CD4-positive, alpha-beta memory T cell (primary cell): ENCODE data around the gene HDAC7. TPM values are rescaled to one million over a fixed set of nuclear protein-coding genes. Genes with fewer than 3 reads are reported as not detected.

Source experiments
- CTCF ChIA-PET: fragments of 350-600 bp; sonication (Branson Sonifier 250); formaldehyde crosslinking; loops from one replicate; lab custom pipeline; 2021; ENCODE audit warnings: inconsistent platforms; ENCODE audit not compliant: partially characterized antibody; lab: Charles Lee
- POLR2A ChIA-PET: fragments of 350-600 bp; sonication (Branson Sonifier 250); formaldehyde crosslinking; loops from one replicate; lab custom pipeline; 2021; ENCODE audit not compliant: partially characterized antibody; lab: Charles Lee
- DNase-seq, 5 donors: peaks; one replicate each; pipeline versions ENCODE4 v3.0.0 to v3.0.0-alpha.2; 2020 to 2022; ENCODE audit warnings: mixed read lengths in 1 of 5
- H3K27ac ChIP-seq: one replicate; pipeline ENCODE4 v1.7.0; 2013; ENCODE audit warnings: low read depth, low read length
- H3K27me3 ChIP-seq: 2 replicates; pipeline ENCODE4 v1.7.0; 2013; ENCODE audit warnings: mild to moderate bottlenecking, low read length, moderate library complexity; ENCODE audit not compliant: insufficient read depth
- H3K36me3 ChIP-seq: 2 replicates; pipeline ENCODE4 v1.7.0; 2013; ENCODE audit warnings: mild to moderate bottlenecking, low read length, moderate library complexity; ENCODE audit not compliant: insufficient read depth
- H3K4me1 ChIP-seq: 2 replicates; pipeline ENCODE4 v1.7.0; 2013; ENCODE audit warnings: mild to moderate bottlenecking, low read length, moderate library complexity; ENCODE audit not compliant: insufficient read depth
- H3K4me3 ChIP-seq, 2 donors: one replicate each; pipeline ENCODE4 v1.7.0; 2013; ENCODE audit warnings: low read length in 2 of 2, mild to moderate bottlenecking in 1 of 2
- H3K9me3 ChIP-seq, 2 donors: one replicate each; pipeline ENCODE4 v1.7.0; 2013; ENCODE audit warnings: low read length in 2 of 2, control low read depth in 1 of 2; ENCODE audit not compliant: control insufficient read depth in 1 of 2
- H3K27ac Mint-ChIP-seq, 7 donors: one replicate each; pipeline ENCODE4 v1.8.0; 2020 to 2021; ENCODE audit warnings: mixed read lengths in 7 of 7, mild to moderate bottlenecking in 6 of 7, inconsistent platforms in 3 of 7, moderate library complexity in 3 of 7
- H3K27me3 Mint-ChIP-seq, 2 donors: one replicate each; pipeline ENCODE4 v1.8.0; 2020 to 2021; ENCODE audit warnings: mixed read lengths in 2 of 2
- H3K36me3 Mint-ChIP-seq, 2 donors: one replicate each; pipeline ENCODE4 v1.8.0; 2020 to 2021; ENCODE audit warnings: mixed read lengths in 2 of 2, inconsistent platforms in 1 of 2, mild to moderate bottlenecking in 1 of 2
- H3K4me1 Mint-ChIP-seq, 4 donors: one replicate each; pipeline ENCODE4 v1.8.0; 2020 to 2021; ENCODE audit warnings: mixed read lengths in 4 of 4, mild to moderate bottlenecking in 1 of 4
- H3K4me3 Mint-ChIP-seq, 8 donors: one replicate each; pipeline ENCODE4 v1.8.0; 2020 to 2021; ENCODE audit warnings: mixed read lengths in 8 of 8, mild to moderate bottlenecking in 7 of 8, moderate library complexity in 6 of 8, inconsistent platforms in 3 of 8
- H3K9me3 Mint-ChIP-seq, 8 donors: one replicate each; pipeline ENCODE4 v1.8.0; 2020 to 2021; ENCODE audit warnings: mixed read lengths in 8 of 8, mild to moderate bottlenecking in 5 of 8, inconsistent platforms in 3 of 8, moderate library complexity in 1 of 8
- intact Hi-C: fragments of 100-400 bp; cut with micrococcal nuclease; formaldehyde crosslinking; loops from one replicate; pipeline ENCODE4 v1.15.1; 2023
- polyA plus RNA-seq, 2 donors: library from polyadenylated mRNA; unstranded; fragments of 300-500 nt; fragmentation: Illumina TruSeq; gene quantifications; one replicate each; pipeline ENCODE4 v1.2.3, GENCODE V29; 2021
- total RNA-seq, 2 experiments: library from RNA; stranded (reverse); gene quantifications; one replicate each; pipeline ENCODE4 v1.2.3, GENCODE V29; 2021

Gene HDAC7
- total and polyA plus RNA-seq, 4 experiments from 2014 or later: 7.9 to 142 (median 83.1) TPM

DNA sequence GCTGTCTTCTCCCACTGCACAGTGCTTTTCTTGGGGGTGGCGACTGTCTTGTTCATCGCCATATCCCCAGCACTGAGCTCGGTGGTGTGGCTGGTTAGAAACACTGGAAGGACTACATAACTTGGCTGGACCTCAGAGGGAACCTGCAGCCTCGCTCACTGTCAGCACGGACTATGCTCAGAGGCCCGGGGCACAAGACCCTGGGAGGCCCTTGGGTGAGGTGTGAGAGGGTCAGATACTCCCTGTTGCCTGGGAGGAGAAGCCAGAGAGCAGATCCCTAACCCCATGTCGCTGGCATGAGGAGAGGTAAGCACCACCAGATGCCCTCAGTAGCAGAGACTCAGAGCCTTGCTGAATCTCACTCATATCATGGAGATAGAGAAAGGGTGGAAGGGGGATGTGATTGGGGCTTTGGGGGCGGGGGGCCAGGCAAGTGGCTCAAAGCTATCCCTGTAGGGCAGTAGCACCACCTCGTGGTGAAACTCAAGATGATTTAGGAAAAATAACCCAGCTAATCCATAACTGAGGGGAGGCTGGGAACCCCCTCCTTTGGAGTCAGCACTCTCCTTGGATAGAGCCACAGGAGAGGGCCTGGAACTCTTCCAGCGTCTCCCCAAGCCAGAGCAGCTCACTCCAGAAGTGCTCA, 18.7 kb upstream of the HDAC7 start:
- Histone ChIP-seq H3K4me1 (peaks cover 38% of the 10 kb centered on the region), H3K4me3 (no peak overlapping the region), H3K9me3 (no peaks in the 10 kb centered on the region), H3K36me3 (no peaks in the 10 kb centered on the region), H3K27ac (no peak overlapping the region), H3K27me3 (no peaks in the 10 kb centered on the region)
- H3K36me3 Mint-ChIP-seq: no peaks in the 10 kb centered on the region
- intact Hi-C loops: loop anchor here (1.0 to 5.0 kb wide), 3 partner anchors 96 to 186 kb away; no protein-coding TSS in a partner anchor
- no peaks in the 10 kb centered on the region for H3K27me3 Mint-ChIP-seq
- ChIA-PET CTCF (interaction anchor here (0.7 to 22.4 kb wide), 35 partner anchors 9 to 319 kb away, joined by 3 to 568 read pairs (median 5); partner anchors contain the start of genes ASB8, ENDOU, HDAC7 and RAPGEF3), POLR2A (interaction anchor here (0.6 to 19.2 kb wide), 14 partner anchors 8 to 132 kb away, joined by 3 to 516 read pairs (median 5); partner anchors contain the start of genes HDAC7, RAPGEF3, RPAP3 and SLC48A1)
- peak overlapping the region in 3 of 7 donors; percentile 17 to 75 (median 25) for H3K27ac Mint-ChIP-seq
- DNase-seq: peak in 2 of 5 donors; percentile 36 to 49
- peaks cover 24 to 44% (median 34%) of the 10 kb centered on the region in 4 donors for H3K4me1 Mint-ChIP-seq
- no peak overlapping the region for H3K4me3 Mint-ChIP-seq
- no peaks in the 10 kb centered on the region for H3K9me3 Mint-ChIP-seq

DNA sequence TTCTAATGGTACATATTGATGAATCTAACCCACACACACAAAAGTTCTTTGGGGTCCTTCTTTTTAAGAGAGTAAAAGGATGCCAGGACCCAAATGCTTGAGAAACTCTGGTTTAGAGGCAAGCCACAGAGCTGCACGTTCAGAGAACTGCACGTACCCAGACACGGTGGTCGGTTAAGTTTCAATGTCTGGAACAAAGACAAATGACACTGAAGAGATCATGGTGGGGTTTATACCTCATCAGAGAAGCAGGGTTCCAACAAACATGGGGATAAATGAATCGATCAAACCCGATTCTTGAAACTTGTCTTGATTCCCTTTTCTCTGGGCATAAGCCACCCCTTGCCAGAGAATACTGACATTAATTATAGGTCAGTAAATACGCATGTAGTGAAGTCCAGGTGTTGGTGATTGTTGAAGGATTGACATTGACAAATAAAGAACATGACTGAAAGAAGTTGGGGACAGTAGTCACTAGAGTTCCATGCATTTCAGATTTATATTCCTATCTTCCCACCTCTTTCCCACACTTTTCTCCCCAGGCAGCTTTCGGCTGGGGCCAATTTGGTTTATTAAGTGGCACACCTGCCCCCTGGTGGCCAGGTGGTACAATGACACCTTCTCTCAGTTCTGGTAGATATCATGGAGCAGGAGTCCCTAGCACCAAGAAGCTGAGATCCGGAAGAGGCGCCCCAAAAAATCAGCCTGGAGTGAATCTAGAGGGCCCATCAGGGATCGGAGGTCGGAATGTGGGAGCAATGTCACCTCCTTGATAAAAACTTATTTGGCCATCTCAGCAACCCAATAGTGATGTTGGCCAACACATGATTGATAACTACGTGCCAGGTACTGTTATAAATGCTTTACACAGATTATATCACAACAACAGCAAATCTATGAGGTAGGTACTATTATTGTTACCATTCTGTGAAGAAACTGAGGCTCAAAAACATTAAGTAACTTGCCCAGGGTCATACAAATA, 17.8 kb upstream of the HDAC7 start:
- POLR2A ChIA-PET: interaction anchor here (0.7 to 19.2 kb wide), 11 partner anchors 8 to 131 kb away, joined by 3 to 516 read pairs (median 7); partner anchors contain the start of genes HDAC7, RAPGEF3, RPAP3 and SLC48A1
- Mint-ChIP-seq H3K36me3 (no peaks in the 10 kb centered on the region), H3K4me1 (peaks cover 31 to 53% (median 42%) of the 10 kb centered on the region in 4 donors), H3K4me3 (no peak overlapping the region), H3K27me3 (no peaks in the 10 kb centered on the region), H3K27ac (peak overlapping the region in 6 of 7 donors; percentile 10 to 93 (median 40)), H3K9me3 (peaks cover 0 to 1% (median 0%) of the 10 kb centered on the region in 8 donors)
- DNase-seq: peak; percentile 50 to 73 (median 64)
- intact Hi-C loops: loop anchor here (1.0 to 5.0 kb wide), 7 partner anchors 24 to 185 kb away; no protein-coding TSS in a partner anchor
- Histone ChIP-seq H3K4me3 (no peak overlapping the region), H3K27ac (no peak overlapping the region), H3K9me3 (no peaks in the 10 kb centered on the region), H3K27me3 (no peaks in the 10 kb centered on the region), H3K36me3 (no peaks in the 10 kb centered on the region), H3K4me1 (peaks cover 47% of the 10 kb centered on the region)
- CTCF ChIA-PET: interaction anchor here (0.7 to 22.4 kb wide), 28 partner anchors 10 to 320 kb away, joined by 3 to 568 read pairs (median 7); partner anchors contain the start of genes ASB8, ENDOU, HDAC7 and RAPGEF3

DNA sequence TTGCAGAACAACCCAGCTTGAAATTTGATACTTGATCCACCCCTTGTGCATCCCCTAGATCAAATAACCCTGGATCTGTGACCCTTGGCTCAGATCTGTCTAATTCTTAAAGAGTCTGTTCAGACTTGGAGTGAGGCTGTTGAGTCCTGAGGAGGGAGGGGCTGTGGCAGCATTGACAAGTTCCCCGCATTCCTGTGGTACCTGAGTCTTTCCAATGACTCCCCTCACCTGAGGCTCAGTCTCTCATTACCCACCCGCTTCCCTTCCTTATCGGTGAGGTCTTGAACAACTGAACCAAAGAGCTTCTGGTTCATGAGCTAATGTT, 16.1 kb upstream of the HDAC7 start:
- no peak for DNase-seq
- H3K4me1 Mint-ChIP-seq: peaks cover 36 to 70% (median 55%) of the 10 kb centered on the region in 4 donors
- intact Hi-C loops: loop anchor here (5.0 kb wide), 1 partner anchor 183 kb away; no protein-coding TSS in a partner anchor
- no peaks in the 10 kb centered on the region for H3K9me3 ChIP-seq
- H3K4me1 ChIP-seq: peaks cover 64% of the 10 kb centered on the region
- H3K27me3 ChIP-seq: no peaks in the 10 kb centered on the region
- no peaks in the 10 kb centered on the region for H3K27me3 Mint-ChIP-seq
- POLR2A ChIA-PET: interaction anchor here (0.7 to 19.2 kb wide), 6 partner anchors 11 to 95 kb away, joined by 3 to 516 read pairs (median 24); partner anchors contain the start of gene HDAC7
- no peak overlapping the region for H3K27ac ChIP-seq
- CTCF ChIA-PET: interaction anchor here (0.6 to 22.4 kb wide), 17 partner anchors 8 to 652 kb away, joined by 3 to 568 read pairs (median 8); partner anchors contain the start of genes HDAC7, RAPGEF3, RPAP3 and SLC48A1
- H3K9me3 Mint-ChIP-seq: peaks cover 0 to 1% (median 0%) of the 10 kb centered on the region in 8 donors
- no peaks in the 10 kb centered on the region for H3K36me3 ChIP-seq
- peak overlapping the region in 6 of 7 donors; percentile 25 to 93 (median 71) for H3K27ac Mint-ChIP-seq
- no peak overlapping the region for H3K4me3 ChIP-seq
- peak overlapping the region in 1 of 8 donors; percentile 17 for H3K4me3 Mint-ChIP-seq
- no peaks in the 10 kb centered on the region for H3K36me3 Mint-ChIP-seq

DNA sequence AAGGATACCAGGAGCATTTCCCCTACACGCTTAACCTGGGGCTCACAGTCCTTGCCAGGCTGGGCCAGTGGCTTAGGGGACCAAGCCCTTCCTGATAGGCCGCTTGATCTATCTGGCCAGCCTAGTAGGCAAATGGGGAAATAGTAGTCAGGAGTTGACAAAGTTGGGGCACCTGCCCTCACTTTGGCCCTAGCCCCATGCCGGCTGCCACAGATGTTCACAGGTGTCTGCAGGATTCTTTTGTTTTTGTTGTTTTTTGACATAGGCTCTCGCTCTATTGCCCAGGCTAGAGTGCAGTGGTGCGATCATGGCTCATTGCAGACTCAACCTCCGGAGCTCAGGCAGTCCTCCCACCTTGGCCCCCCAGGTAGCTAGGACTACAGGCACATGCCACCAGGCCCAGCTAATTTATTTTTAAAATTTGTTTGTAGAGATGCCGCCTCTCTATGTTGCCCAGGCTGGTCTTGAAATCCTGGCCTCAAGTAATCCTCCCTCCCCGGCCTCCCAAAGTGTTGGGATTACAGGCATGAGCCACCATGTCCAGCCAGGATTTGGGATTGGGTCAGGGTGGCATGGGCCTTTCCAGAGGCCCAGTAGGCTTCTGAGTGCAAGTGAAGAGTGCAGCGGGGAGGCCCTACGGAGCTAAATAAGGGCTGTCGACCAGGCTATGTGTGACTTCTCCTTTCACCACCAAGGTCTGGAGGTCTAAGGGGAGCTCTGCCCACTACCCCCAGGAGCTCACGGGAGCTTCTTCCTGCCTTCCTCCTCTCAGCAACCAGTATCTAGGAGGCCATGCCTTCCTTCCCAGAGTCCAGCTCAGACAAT, 15.5 kb upstream of the HDAC7 start:
- no peak overlapping the region for H3K4me3 ChIP-seq
- Mint-ChIP-seq H3K4me3 (no peak overlapping the region), H3K27me3 (no peaks in the 10 kb centered on the region), H3K4me1 (peaks cover 39 to 76% (median 61%) of the 10 kb centered on the region in 4 donors), H3K9me3 (peaks cover 0 to 3% (median 0%) of the 10 kb centered on the region in 8 donors), H3K36me3 (no peaks in the 10 kb centered on the region), H3K27ac (peak overlapping the region in 6 of 7 donors; percentile 69 to 93 (median 74))
- no peaks in the 10 kb centered on the region for H3K27me3 ChIP-seq
- intact Hi-C loops: loop anchor here (5.0 kb wide), 1 partner anchor 183 kb away; no protein-coding TSS in a partner anchor
- H3K9me3 ChIP-seq: no peaks in the 10 kb centered on the region
- CTCF ChIA-PET: interaction anchor here (0.6 to 22.4 kb wide), 18 partner anchors 7 to 651 kb away, joined by 3 to 568 read pairs (median 8); partner anchors contain the start of genes HDAC7, RAPGEF3, RPAP3 and SLC48A1
- H3K36me3 ChIP-seq: no peaks in the 10 kb centered on the region
- H3K27ac ChIP-seq: peak overlapping the region; percentile 16
- no peak for DNase-seq
- peaks cover 70% of the 10 kb centered on the region for H3K4me1 ChIP-seq
- POLR2A ChIA-PET: interaction anchor here (1.0 to 19.2 kb wide), 6 partner anchors 10 to 92 kb away, joined by 4 to 516 read pairs (median 40); partner anchors contain the start of gene HDAC7

DNA sequence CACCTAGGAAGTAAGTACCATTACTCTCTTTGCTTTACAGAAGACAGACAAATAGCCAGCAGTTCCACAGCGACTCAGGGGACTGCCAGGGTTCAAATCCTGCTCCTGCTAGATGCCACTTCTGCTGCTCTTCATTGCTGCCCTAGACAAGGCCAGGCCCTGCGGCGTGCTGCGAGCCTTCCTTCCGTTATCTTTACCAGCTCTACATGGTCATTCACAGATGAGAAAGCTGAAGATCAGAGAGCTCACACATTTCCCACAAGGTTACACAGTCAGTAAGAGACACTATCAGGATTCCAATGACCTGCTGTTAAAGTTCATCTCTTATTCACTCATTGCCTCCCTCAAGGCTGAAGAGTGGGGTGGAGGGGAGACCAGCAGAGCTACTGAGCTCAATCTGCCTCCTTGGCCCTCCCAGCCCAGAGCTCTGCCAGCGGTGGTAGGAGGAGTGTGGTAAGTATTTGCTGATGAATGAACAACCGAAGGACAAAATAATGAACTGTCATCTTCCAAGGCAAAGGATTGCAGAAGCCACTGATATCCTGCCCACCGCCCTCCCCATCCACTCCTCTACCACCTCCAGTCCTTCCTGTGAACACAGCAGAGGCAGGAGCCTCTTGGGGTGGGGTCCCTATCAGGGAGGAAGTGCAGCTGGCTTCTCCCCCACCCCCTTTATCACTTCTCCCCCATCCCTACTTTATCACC, 14.6 kb upstream of the HDAC7 start:
- peak overlapping the region; percentile 16 for H3K27ac ChIP-seq

More for the DNA sequence above, 14.6 kb upstream of the HDAC7 start:
- H3K4me1 Mint-ChIP-seq: peaks cover 40 to 81% (median 65%) of the 10 kb centered on the region in 4 donors
- no peaks in the 10 kb centered on the region for H3K36me3 Mint-ChIP-seq
- H3K4me3 Mint-ChIP-seq: peak overlapping the region in 4 of 8 donors; percentile 21 to 90 (median 50)
- DNase-seq: no peak
- H3K36me3 ChIP-seq: no peaks in the 10 kb centered on the region
- POLR2A ChIA-PET: interaction anchor here (1.0 to 19.2 kb wide), 10 partner anchors 9 to 128 kb away, joined by 3 to 516 read pairs (median 19); partner anchors contain the start of genes HDAC7, RPAP3 and SLC48A1
- intact Hi-C loops: no loop called here
- peaks cover 78% of the 10 kb centered on the region for H3K4me1 ChIP-seq
- H3K4me3 ChIP-seq: no peak overlapping the region
- no peaks in the 10 kb centered on the region for H3K27me3 Mint-ChIP-seq
- peaks cover 0 to 3% (median 0%) of the 10 kb centered on the region in 8 donors for H3K9me3 Mint-ChIP-seq
- CTCF ChIA-PET: interaction anchor here (0.8 to 22.4 kb wide), 8 partner anchors 7 to 121 kb away, joined by 3 to 568 read pairs (median 204); partner anchors contain the start of genes HDAC7 and SLC48A1
- peak overlapping the region; percentile 72 to 94 (median 92) for H3K27ac Mint-ChIP-seq
- no peaks in the 10 kb centered on the region for H3K9me3 ChIP-seq
- no peaks in the 10 kb centered on the region for H3K27me3 ChIP-seq
